Spinal cord (tissue), 10 donors: ENCODE data around the gene SCGB1A1. TPM values are rescaled to one million over a fixed set of nuclear protein-coding genes. Genes with fewer than 3 reads are reported as not detected.

Experiments used
- DNase-seq, 6 donors: peaks; one replicate each; pipeline versions ENCODE4 v3.0.0 to v3.0.0-alpha.2; 2013 to 2015; ENCODE audit warnings: low spot score in 6 of 6, low read depth in 4 of 6
- H3K27ac ChIP-seq: one replicate; pipeline ENCODE4 v1.5.1; 2013; ENCODE audit warnings: low read depth, low read length, control low read depth
- H3K27me3 ChIP-seq: one replicate; pipeline ENCODE4 v1.6.1; 2013; ENCODE audit warnings: low read length; ENCODE audit not compliant: control insufficient read depth, insufficient read depth
- H3K36me3 ChIP-seq: one replicate; pipeline ENCODE4 v1.6.1; 2013; ENCODE audit warnings: low read length; ENCODE audit not compliant: control insufficient read depth, insufficient read depth
- H3K4me1 ChIP-seq: one replicate; pipeline ENCODE4 v1.6.1; 2013; ENCODE audit warnings: low read length; ENCODE audit not compliant: control insufficient read depth, insufficient read depth
- H3K4me3 ChIP-seq: one replicate; pipeline ENCODE4 v1.5.1; 2013; ENCODE audit warnings: low read depth, low read length, control low read depth
- H3K9me3 ChIP-seq: one replicate; pipeline ENCODE4 v1.6.1; 2013; ENCODE audit warnings: low read length; ENCODE audit not compliant: control insufficient read depth, insufficient read depth
- WGBS: methylation state at CpG from one replicate; pipeline ENCODE4 v1.1.5; 2013; ENCODE audit warnings: missing lambda C conversion rate; ENCODE audit not compliant: insufficient coverage; 5-methylcytosine and 5-hydroxymethylcytosine counted together
- polyA plus RNA-seq, 2 donors: library from polyadenylated mRNA; unstranded; fragments of 120-200 nt; gene quantifications; one replicate each; pipeline ENCODE4 v1.2.1, GENCODE V29; 2013; ENCODE audit not compliant: insufficient read length in 2 of 2
- total RNA-seq, 2 donors: library from RNA; depleted of rRNA in 1 of 2; stranded (reverse); fragments of 120-200 nt in 1 of 2; fragments of >200 nt in 1 of 2; gene quantifications; one replicate each; pipeline versions ENCODE4 v1.2.3 to v1.2.4, GENCODE V29; 2013 to 2014
- donor health status: healthy.

The SCGB1A1 gene
- total and polyA plus RNA-seq, 4 donors = 0.69 TPM; not detected in 3

DNA sequence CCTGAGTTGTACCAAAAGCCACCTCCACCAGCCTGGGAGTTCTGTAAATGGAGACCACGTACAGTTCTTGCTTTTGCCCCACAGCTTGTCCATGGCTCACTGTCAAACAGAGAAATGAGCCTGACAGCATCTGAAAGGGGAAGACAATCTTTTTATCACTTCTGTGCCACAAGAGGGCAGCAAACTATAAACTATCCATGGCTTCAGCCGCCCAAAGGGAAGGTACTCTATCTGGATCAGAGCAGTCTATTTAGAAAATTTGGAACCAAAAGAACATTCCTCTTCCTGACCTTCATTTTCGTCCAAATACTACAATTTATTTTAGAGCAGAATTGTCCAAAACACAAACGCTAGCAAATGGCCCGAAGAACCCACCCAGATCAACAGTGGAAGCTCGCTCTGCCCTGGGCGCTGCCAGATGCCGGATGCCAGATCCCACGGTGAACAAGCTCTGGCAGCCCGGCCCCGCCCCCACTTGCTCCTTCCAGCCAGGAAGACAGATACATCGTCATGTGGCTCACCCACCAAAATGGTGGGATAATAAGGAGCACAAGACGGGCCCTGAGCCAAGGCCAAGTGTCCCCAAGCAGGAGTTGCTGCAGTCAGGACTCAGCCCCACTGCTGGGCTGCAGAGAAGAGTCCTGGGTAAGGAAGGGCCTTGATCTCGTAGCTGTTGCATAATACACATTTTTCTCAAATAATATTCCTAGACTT is 23.9 kb upstream of the SCGB1A1 start:
- WGBS = 2% methylated on average over 12 of the region's 14 CpGs
- no peaks in the 10 kb centered on the region for H3K9me3 ChIP-seq
- H3K27me3 ChIP-seq = no peaks in the 10 kb centered on the region
- peak overlapping the region; percentile 45 for H3K4me3 ChIP-seq
- H3K36me3 ChIP-seq = peaks cover 29% of the 10 kb centered on the region
- peaks cover 39% of the 10 kb centered on the region for H3K4me1 ChIP-seq
- peak; percentile 78 to 98 (median 86) for DNase-seq
- H3K27ac ChIP-seq = peak overlapping the region; percentile 79

GRCh38 chr11:62395885-62396551 is 22.8 kb upstream of the SCGB1A1 start:
- Histone ChIP-seq H3K9me3 (no peaks in the 10 kb centered on the region), H3K4me3 (no peak overlapping the region), H3K27ac (peak overlapping the region; percentile 12), H3K4me1 (peaks cover 50% of the 10 kb centered on the region), H3K27me3 (no peaks in the 10 kb centered on the region), H3K36me3 (peaks cover 19% of the 10 kb centered on the region)
- WGBS = 60% methylated on average over 1 of the region's 10 CpGs
- no peak for DNase-seq

GRCh38 chr11:62398011-62398994 is 20.5 kb upstream of the SCGB1A1 start:
- peaks cover 70% of the 10 kb centered on the region for H3K4me1 ChIP-seq
- no peak for DNase-seq
- WGBS = 49% methylated on average over 19 of the region's 22 CpGs
- H3K36me3 ChIP-seq = peaks cover 5% of the 10 kb centered on the region
- H3K9me3 ChIP-seq = no peaks in the 10 kb centered on the region
- H3K4me3 ChIP-seq = no peak overlapping the region
- H3K27ac ChIP-seq = peak overlapping the region; percentile 96
- H3K27me3 ChIP-seq = no peaks in the 10 kb centered on the region

GRCh38 chr11:62399172-62399877 is 19.5 kb upstream of the SCGB1A1 start:
- Histone ChIP-seq H3K27ac (peak overlapping the region; percentile 96), H3K4me3 (no peak overlapping the region), H3K4me1 (peaks cover 73% of the 10 kb centered on the region), H3K27me3 (no peaks in the 10 kb centered on the region), H3K36me3 (peaks cover 5% of the 10 kb centered on the region), H3K9me3 (no peaks in the 10 kb centered on the region)
- WGBS = 50% methylated on average over 7 of the region's 10 CpGs
- DNase-seq = peak in 1 of 6 donors; percentile 56

DNA sequence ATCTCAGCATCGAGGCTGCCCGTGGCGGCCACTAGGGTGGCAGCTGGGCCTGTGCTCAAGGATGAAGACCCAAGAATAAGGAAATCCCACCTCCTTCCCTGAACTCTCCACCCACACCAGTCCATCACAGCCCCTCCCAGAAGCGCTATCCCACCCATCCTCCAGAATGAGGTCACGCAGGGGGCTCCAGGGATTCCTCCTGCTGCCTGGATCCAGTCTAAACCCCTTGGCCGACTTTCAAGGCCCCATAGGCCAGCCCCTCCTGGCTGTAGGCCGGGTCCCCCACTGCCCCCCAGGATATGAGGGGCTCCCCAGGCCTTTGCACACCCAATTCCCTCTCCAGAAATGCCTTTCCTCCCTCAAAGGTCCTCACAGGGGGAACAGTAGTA is 19.0 kb upstream of the SCGB1A1 start:
- peak in 3 of 6 donors; percentile 37 to 79 (median 47) for DNase-seq

GRCh38 chr11:62400281-62400680 is 18.6 kb upstream of the SCGB1A1 start:
- Histone ChIP-seq H3K4me3 (no peak overlapping the region), H3K36me3 (peaks cover 5% of the 10 kb centered on the region), H3K27me3 (no peaks in the 10 kb centered on the region), H3K9me3 (no peaks in the 10 kb centered on the region), H3K27ac (peak overlapping the region; percentile 96), H3K4me1 (peaks cover 66% of the 10 kb centered on the region)
- WGBS = 43% methylated on average over 3 of the region's 6 CpGs
- no peak for DNase-seq

More for the DNA sequence above, 19.0 kb upstream of the SCGB1A1 start:
- no peaks in the 10 kb centered on the region for H3K9me3 ChIP-seq
- WGBS = 20% methylated on average over 6 of the region's 7 CpGs
- H3K36me3 ChIP-seq = peaks cover 5% of the 10 kb centered on the region
- H3K4me1 ChIP-seq = peaks cover 70% of the 10 kb centered on the region
- H3K27me3 ChIP-seq = no peaks in the 10 kb centered on the region
- no peak overlapping the region for H3K4me3 ChIP-seq
- H3K27ac ChIP-seq = peak overlapping the region; percentile 96

DNA sequence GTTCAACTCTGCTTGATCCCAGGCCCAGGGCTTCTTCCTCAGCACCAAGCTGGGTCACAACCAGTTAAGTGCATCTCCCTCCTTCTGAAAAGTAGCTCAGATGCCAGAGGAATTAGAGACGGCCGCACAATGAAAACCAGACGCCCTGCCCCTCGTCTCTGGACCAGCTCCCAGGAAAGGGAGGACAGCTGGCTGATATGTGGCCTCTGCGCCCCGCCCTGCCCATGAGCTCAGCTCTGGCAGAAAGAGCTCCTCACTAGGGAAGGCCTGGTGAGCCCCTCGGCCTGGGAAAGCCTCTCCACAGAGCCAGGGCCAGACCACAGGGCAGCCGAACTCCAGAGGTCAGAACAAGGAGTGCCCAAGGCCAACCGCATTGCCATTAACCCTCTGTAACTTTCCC is 18.1 kb upstream of the SCGB1A1 start:
- DNase-seq = peak in 5 of 6 donors; percentile 72 to 95 (median 85)
- peaks cover 62% of the 10 kb centered on the region for H3K4me1 ChIP-seq

GRCh38 chr11:62401356-62401755 is 17.5 kb upstream of the SCGB1A1 start:
- no peak for DNase-seq

More for the DNA sequence above, 18.1 kb upstream of the SCGB1A1 start:
- Histone ChIP-seq H3K36me3 (peaks cover 5% of the 10 kb centered on the region), H3K9me3 (no peaks in the 10 kb centered on the region), H3K27me3 (no peaks in the 10 kb centered on the region), H3K4me3 (no peak overlapping the region), H3K27ac (peak overlapping the region; percentile 96)
- 22% methylated on average over 9 of the region's 9 CpGs for WGBS

DNA sequence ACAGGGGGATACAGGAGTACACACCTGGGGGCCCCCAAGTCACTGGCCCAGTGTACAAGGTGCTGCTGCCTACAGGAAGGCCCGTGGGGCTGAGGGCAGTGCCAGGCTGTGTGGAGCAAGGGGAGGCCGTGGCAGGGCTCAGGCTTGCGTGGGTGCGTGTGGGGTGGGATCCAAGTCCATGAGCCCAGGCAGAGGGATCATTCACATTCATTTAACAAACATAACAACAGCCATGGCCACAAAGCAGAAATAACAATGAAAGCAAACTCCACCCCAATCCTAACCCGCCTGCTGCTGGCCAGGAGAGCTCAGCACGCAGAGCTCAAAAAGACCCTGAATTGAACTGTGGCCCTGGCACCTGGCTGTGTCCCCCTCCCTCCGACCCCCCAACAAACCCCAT is 17.0 kb upstream of the SCGB1A1 start:
- no peak overlapping the region for H3K4me3 ChIP-seq
- peak overlapping the region; percentile 96 for H3K27ac ChIP-seq
- no peaks in the 10 kb centered on the region for H3K9me3 ChIP-seq
- 45% methylated on average over 3 of the region's 7 CpGs for WGBS
- peaks cover 64% of the 10 kb centered on the region for H3K4me1 ChIP-seq
- no peak for DNase-seq
- no peaks in the 10 kb centered on the region for H3K27me3 ChIP-seq
- H3K36me3 ChIP-seq = peaks cover 5% of the 10 kb centered on the region

More at GRCh38 chr11:62401356-62401755, 17.5 kb upstream of the SCGB1A1 start:
- H3K4me3 ChIP-seq = no peak overlapping the region
- peaks cover 5% of the 10 kb centered on the region for H3K36me3 ChIP-seq
- H3K9me3 ChIP-seq = no peaks in the 10 kb centered on the region
- no peaks in the 10 kb centered on the region for H3K27me3 ChIP-seq
- peaks cover 64% of the 10 kb centered on the region for H3K4me1 ChIP-seq
- 74% methylated on average over 4 of the region's 5 CpGs for WGBS
- H3K27ac ChIP-seq = peak overlapping the region; percentile 96
